SK-N-SH (cell line): ENCODE data around the gene EFNB2. TPM values are rescaled to one million over a fixed set of nuclear protein-coding genes. Genes with fewer than 3 reads are reported as not detected.

Experiments
- CTCF ChIA-PET: fragments of 300-600, 350-600 bp; formaldehyde crosslinking; extraction: SDS; loops from one replicate; lab custom pipeline; 2021; lab: Yijun Ruan, JAX
- POLR2A ChIA-PET: fragments of 350-600 bp; sonication (Branson Sonifier 250); formaldehyde crosslinking; extraction: SDS; loops from one replicate; lab custom pipeline; 2020; ENCODE audit warnings: antibody characterized with exemption, inconsistent platforms; lab: Yijun Ruan, JAX
- DNase-seq: peaks from one replicate; pipeline ENCODE4 v3.0.0; 2012
- H2AFZ ChIP-seq: fragments of 200-600 bp; sonication (generic); 2 replicates; pipeline ENCODE4 v1.8.1; 2016; ENCODE audit warnings: antibody characterized with exemption, mild to moderate bottlenecking, low read depth
- H3F3A ChIP-seq: fragments of 200-600 bp; sonication (generic); replicated peaks from 2 replicates; pipeline ENCODE3; 2016; ENCODE audit warnings: antibody characterized with exemption, mild to moderate bottlenecking; ENCODE audit not compliant: insufficient read depth
- H3K27ac ChIP-seq, 2 experiments: fragments of 200-500 bp in 1 of 2; fragments of 200-600 bp in 1 of 2; sonication (Bioruptor generic) in 1 of 2; sonication (generic), shearing (Covaris generic) in 1 of 2; 2 replicates each; pipeline versions ENCODE4 v1.5.1 to v1.6.1; 2014 to 2016; ENCODE audit warnings: low read depth in 2 of 2, inconsistent platforms in 1 of 2, low read length in 1 of 2, mild to moderate bottlenecking in 1 of 2, mixed read lengths in 1 of 2
- H3K27me3 ChIP-seq: fragments of 200-600 bp; sonication (generic), shearing (Covaris generic); 2 replicates; pipeline ENCODE4 v1.6.1; 2016; ENCODE audit warnings: mixed run types; ENCODE audit not compliant: insufficient read depth
- H3K36me3 ChIP-seq, 2 experiments: fragments of 200-500 bp in 1 of 2; fragments of 200-600 bp in 1 of 2; sonication (Bioruptor generic) in 1 of 2; sonication (generic) in 1 of 2; replicated peaks in 1 of 2; 2 replicates each; pipeline versions ENCODE3 to v1.5.1; 2014 to 2016; ENCODE audit warnings: low read length in 1 of 2, mild to moderate bottlenecking in 1 of 2; ENCODE audit not compliant: insufficient read depth in 2 of 2, control insufficient read depth in 1 of 2
- H3K4me1 ChIP-seq, 2 experiments: fragments of 200-500 bp in 1 of 2; fragments of 200-600 bp in 1 of 2; sonication (Bioruptor generic) in 1 of 2; sonication (generic), shearing (Covaris generic) in 1 of 2; 2 replicates each; pipeline versions ENCODE4 v1.5.1 to v1.6.1; 2014 to 2016; ENCODE audit warnings: low read depth in 1 of 2, low read length in 1 of 2, mixed run types in 1 of 2; ENCODE audit not compliant: insufficient read depth in 2 of 2, control insufficient read depth in 1 of 2
- H3K4me2 ChIP-seq: fragments of 200-600 bp; sonication (generic), shearing (Covaris generic); 2 replicates; pipeline ENCODE4 v1.6.1; 2017; ENCODE audit warnings: mixed run types
- H3K4me3 ChIP-seq, 2 experiments: fragments of 200-500 bp in 1 of 2; fragments of 200-600 bp in 1 of 2; sonication (Bioruptor generic) in 1 of 2; sonication (generic), shearing (Covaris generic) in 1 of 2; 2 replicates each; pipeline versions ENCODE4 v1.5.1 to v1.8.1; 2014 to 2016; ENCODE audit warnings: low read depth in 2 of 2, inconsistent platforms in 1 of 2, low read length in 1 of 2, mild to moderate bottlenecking in 1 of 2, mixed read lengths in 1 of 2, moderate library complexity in 1 of 2
- H3K79me2 ChIP-seq: fragments of 200-600 bp; sonication (generic); 2 replicates; pipeline ENCODE4 v1.8.1; 2017; ENCODE audit warnings: mild to moderate bottlenecking; ENCODE audit not compliant: insufficient read depth
- H3K9ac ChIP-seq: fragments of 200-600 bp; sonication (generic); 2 replicates; pipeline ENCODE4 v1.6.1; 2017; ENCODE audit warnings: mixed run types
- H3K9me2 ChIP-seq: fragments of 200-600 bp; sonication (generic); 2 replicates; pipeline ENCODE4 v1.6.1; 2017; ENCODE audit warnings: mixed run types
- H3K9me3 ChIP-seq: fragments of 200-600 bp; sonication (generic); 2 replicates; pipeline ENCODE4 v1.6.1; 2017; ENCODE audit warnings: mixed run types, mild to moderate bottlenecking, moderate library complexity
- H4K20me1 ChIP-seq: fragments of 200-600 bp; sonication (generic); 2 replicates; pipeline ENCODE4 v1.6.1; 2017; ENCODE audit warnings: mild to moderate bottlenecking, mixed run types; ENCODE audit not compliant: insufficient read depth
- ELF1 ChIP-seq: IDR thresholded peaks from 2 replicates; pipeline ENCODE4 v1.4.0; 2012
- EZH2phosphoT487 ChIP-seq: fragments of 200-600 bp; sonication (generic); IDR thresholded peaks from 2 replicates; pipeline ENCODE4 v1.6.1; 2017; ENCODE audit warnings: low read depth, mixed run types, mild to moderate bottlenecking, antibody characterized with exemption, moderate library complexity, borderline replicate concordance
- FOXM1 ChIP-seq: IDR thresholded peaks from 2 replicates; pipeline ENCODE4 v1.4.0; 2012; ENCODE audit warnings: low read depth, mild to moderate bottlenecking
- GATA2 ChIP-seq: sonication (generic); formaldehyde crosslinking; IDR thresholded peaks from 2 replicates; pipeline ENCODE4 v1.5.0; 2020; ENCODE audit warnings: mild to moderate bottlenecking, missing genetic modification reagents
- PBX3 ChIP-seq: IDR thresholded peaks from 2 replicates; pipeline ENCODE4; 2012
- RAD21 ChIP-seq: IDR thresholded peaks from 2 replicates; pipeline ENCODE4 v1.6.1; 2012; ENCODE audit warnings: mild to moderate bottlenecking, low read length
- RFX5 ChIP-seq: IDR thresholded peaks from 2 replicates; pipeline ENCODE4 v1.6.1; 2012; ENCODE audit warnings: mild to moderate bottlenecking, improper control_type of control experiment, low read length
- SMC3 ChIP-seq: IDR thresholded peaks from 2 replicates; pipeline ENCODE4 v1.6.1; 2012; ENCODE audit warnings: low read depth, low read length, improper control_type of control experiment
- TCF12 ChIP-seq: IDR thresholded peaks from 2 replicates; pipeline ENCODE4 v1.4.0; 2012
- WGBS: methylation state at CpG from one replicate; pipeline ENCODE4 v1.1.6; 2017; ENCODE audit warnings: low lambda C conversion rate; 5-methylcytosine and 5-hydroxymethylcytosine counted together
- polyA plus RNA-seq, 3 experiments: library from polyadenylated mRNA; depleted of rRNA; stranded (reverse); fragments of >200 nt; gene quantifications; 2 replicates each; pipeline ENCODE4 v1.2.3, GENCODE V29; 2012
- TF ChIP-seq, protein P1 (sequence below): fragments of 200-600 bp; sonication (generic); IDR thresholded peaks from 2 replicates; pipeline ENCODE4 v1.6.1; 2017; ENCODE audit warnings: antibody characterized with exemption, mild to moderate bottlenecking, moderate library complexity
- TF ChIP-seq, protein P2 (sequence below): fragments of 150-350 bp; IDR thresholded peaks from 2 replicates; pipeline ENCODE4 v1.6.1; 2017; ENCODE audit warnings: antibody characterized with exemption, low read length, low read depth, borderline replicate concordance
- TF ChIP-seq, protein P3 (sequence below): fragments of 150-350 bp; IDR thresholded peaks from 2 replicates; pipeline ENCODE4 v1.6.1; 2016; ENCODE audit warnings: mild to moderate bottlenecking, low read depth, low read length

Gene EFNB2
- polyA plus RNA-seq, 1 of the 3 experiments (the other 2 are of a cell fraction): 3.0 TPM

- peaks cover 3 to 4% of the 10 kb centered on the region in 2 experiments for H3K36me3 ChIP-seq
- peaks cover 0 to 17% of the 10 kb centered on the region in 2 experiments; a peak in 2 of 4 replicates for H3K4me1 ChIP-seq
- H3K27me3 ChIP-seq: no peaks in the 10 kb centered on the region
- TF ChIP-seq, protein P1, sequence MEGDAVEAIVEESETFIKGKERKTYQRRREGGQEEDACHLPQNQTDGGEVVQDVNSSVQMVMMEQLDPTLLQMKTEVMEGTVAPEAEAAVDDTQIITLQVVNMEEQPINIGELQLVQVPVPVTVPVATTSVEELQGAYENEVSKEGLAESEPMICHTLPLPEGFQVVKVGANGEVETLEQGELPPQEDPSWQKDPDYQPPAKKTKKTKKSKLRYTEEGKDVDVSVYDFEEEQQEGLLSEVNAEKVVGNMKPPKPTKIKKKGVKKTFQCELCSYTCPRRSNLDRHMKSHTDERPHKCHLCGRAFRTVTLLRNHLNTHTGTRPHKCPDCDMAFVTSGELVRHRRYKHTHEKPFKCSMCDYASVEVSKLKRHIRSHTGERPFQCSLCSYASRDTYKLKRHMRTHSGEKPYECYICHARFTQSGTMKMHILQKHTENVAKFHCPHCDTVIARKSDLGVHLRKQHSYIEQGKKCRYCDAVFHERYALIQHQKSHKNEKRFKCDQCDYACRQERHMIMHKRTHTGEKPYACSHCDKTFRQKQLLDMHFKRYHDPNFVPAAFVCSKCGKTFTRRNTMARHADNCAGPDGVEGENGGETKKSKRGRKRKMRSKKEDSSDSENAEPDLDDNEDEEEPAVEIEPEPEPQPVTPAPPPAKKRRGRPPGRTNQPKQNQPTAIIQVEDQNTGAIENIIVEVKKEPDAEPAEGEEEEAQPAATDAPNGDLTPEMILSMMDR: no peak
- TF ChIP-seq EZH2phosphoT487 (no peak), ELF1 (no peak), RFX5 (no peak), GATA2 (CRISPR knock-in tag) (no peak), SMC3 (no peak), RAD21 (no peak), PBX3 (no peak), FOXM1 (no peak), TCF12 (no peak)
- TF ChIP-seq, protein P2, sequence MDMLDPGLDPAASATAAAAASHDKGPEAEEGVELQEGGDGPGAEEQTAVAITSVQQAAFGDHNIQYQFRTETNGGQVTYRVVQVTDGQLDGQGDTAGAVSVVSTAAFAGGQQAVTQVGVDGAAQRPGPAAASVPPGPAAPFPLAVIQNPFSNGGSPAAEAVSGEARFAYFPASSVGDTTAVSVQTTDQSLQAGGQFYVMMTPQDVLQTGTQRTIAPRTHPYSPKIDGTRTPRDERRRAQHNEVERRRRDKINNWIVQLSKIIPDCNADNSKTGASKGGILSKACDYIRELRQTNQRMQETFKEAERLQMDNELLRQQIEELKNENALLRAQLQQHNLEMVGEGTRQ: no peak
- TF ChIP-seq, protein P3, sequence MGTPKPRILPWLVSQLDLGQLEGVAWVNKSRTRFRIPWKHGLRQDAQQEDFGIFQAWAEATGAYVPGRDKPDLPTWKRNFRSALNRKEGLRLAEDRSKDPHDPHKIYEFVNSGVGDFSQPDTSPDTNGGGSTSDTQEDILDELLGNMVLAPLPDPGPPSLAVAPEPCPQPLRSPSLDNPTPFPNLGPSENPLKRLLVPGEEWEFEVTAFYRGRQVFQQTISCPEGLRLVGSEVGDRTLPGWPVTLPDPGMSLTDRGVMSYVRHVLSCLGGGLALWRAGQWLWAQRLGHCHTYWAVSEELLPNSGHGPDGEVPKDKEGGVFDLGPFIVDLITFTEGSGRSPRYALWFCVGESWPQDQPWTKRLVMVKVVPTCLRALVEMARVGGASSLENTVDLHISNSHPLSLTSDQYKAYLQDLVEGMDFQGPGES: no peak
- H4K20me1 ChIP-seq: no peaks in the 10 kb centered on the region
- WGBS: 91% methylated on average over 15 of the region's 15 CpGs
- H3K4me2 ChIP-seq: no peak overlapping the region
- peaks cover 7% of the 10 kb centered on the region; the same call in 1 of the 2 replicates for H3K79me2 ChIP-seq
- H3K9me2 ChIP-seq: no peaks in the 10 kb centered on the region
- no peak for DNase-seq
- ChIA-PET CTCF (no interaction called here), POLR2A (no interaction called here)
- H3K9ac ChIP-seq: no peak overlapping the region
- no peak overlapping the region for H3K4me3 ChIP-seq
- no peaks in the 10 kb centered on the region for H3K9me3 ChIP-seq
- no peak overlapping the region for H3K27ac ChIP-seq
- H2AFZ ChIP-seq: no peak overlapping the region
- no peaks in the 10 kb centered on the region for H3F3A ChIP-seq
Observed at GRCh38 chr13:106514928-106515634, 20.4 kb downstream of the EFNB2 start.
